Uterus (tissue), 4 donors: ENCODE measurements around the gene DOK7. TPM values are rescaled to one million over a fixed set of nuclear protein-coding genes. Genes with fewer than 3 reads are reported as not detected.

Experiments
- DNase-seq, 2 donors: peaks; one replicate each; pipeline ENCODE4 v3.0.0-alpha.2; 2019 to 2020
- H3K27ac ChIP-seq, 2 donors: fragments of 200-600 bp; sonication (generic); 1 replicate in 1 of 2; 2 replicates in 1 of 2; pipeline ENCODE4 v1.5.1; 2016 to 2018
- H3K27me3 ChIP-seq, 2 donors: fragments of 200-600 bp; sonication (generic); one replicate each; pipeline ENCODE4 v1.5.1; 2018 to 2019; ENCODE audit warnings: control low read depth in 1 of 2
- H3K36me3 ChIP-seq, 2 donors: fragments of 200-600 bp; sonication (generic); one replicate each; pipeline ENCODE4 v1.5.1; 2019; ENCODE audit warnings: control low read depth in 1 of 2
- H3K4me1 ChIP-seq, 2 donors: fragments of 200-600 bp; sonication (generic); one replicate each; pipeline ENCODE4 v1.5.1; 2018 to 2019; ENCODE audit warnings: control low read depth in 1 of 2
- H3K4me3 ChIP-seq, 2 donors: fragments of 200-600 bp; sonication (generic); 1 replicate in 1 of 2; 2 replicates in 1 of 2; pipeline ENCODE4 v1.5.1; 2018 to 2019; ENCODE audit warnings: mild to moderate bottlenecking in 1 of 2
- H3K9me3 ChIP-seq, 2 donors: fragments of 200-600 bp; sonication (generic); one replicate each; pipeline ENCODE4 v1.5.1; 2019; ENCODE audit warnings: control low read depth in 1 of 2
- POLR2A ChIP-seq, 2 donors: fragments of 450-650 bp; IDR thresholded peaks; one replicate each; pipeline ENCODE4 v1.6.1; 2016; ENCODE audit warnings: antibody characterized with exemption in 2 of 2, mild to moderate bottlenecking in 1 of 2, moderate library complexity in 1 of 2
- intact Hi-C: fragments of 100-400 bp; cut with DNase I; formaldehyde crosslinking; loops from one replicate; pipeline ENCODE4 v1.15.1; 2023; ENCODE audit warnings: low total_unique reads
- total RNA-seq, 4 donors: library from RNA; depleted of rRNA in 3 of 4; stranded (reverse); fragments of >200 nt in 3 of 4; gene quantifications; one replicate each; pipeline versions ENCODE4 v1.1.0 to v1.2.4, GENCODE V29; 2014 to 2023
- TF ChIP-seq, protein P1 (sequence below), 4 experiments: fragments of 200-600 bp in 2 of 4; fragments of 450-650 bp in 2 of 4; sonication (generic) in 2 of 4; IDR thresholded peaks; one replicate each; pipeline ENCODE4 v1.5.1; 2016 to 2019; ENCODE audit warnings: antibody characterized with exemption in 4 of 4, mild to moderate bottlenecking in 2 of 4, moderate library complexity in 1 of 4
- donor health status: DM: yes; HTN: yes; CAD: no.

Gene DOK7
- total RNA-seq, 4 donors from 2014 or later: 0.26 to 3.9 (median 0.85) TPM; not detected in 1

DNA sequence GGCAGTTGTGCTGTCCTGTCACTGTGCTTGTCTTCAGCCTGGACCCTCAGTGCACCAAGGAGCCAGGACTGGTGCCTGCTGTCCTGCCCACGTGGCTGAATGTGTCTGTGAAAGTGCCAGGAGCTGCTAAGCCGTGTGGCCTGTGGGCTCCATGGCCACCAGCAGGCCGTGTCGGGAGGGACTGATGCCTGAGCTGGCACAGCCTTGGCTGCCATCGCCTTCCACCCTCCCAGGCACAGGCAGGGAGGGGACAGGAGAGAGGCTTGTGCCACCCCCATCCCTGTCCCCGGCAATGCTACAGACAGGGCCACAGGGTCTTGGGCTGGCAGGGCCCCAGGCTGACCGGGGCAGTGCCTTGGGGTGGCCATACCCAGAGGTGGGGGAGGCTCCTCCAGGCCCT, 24.8 kb downstream of the DOK7 start:
- Histone ChIP-seq H3K4me3 (no peak overlapping the region), H3K27me3 (peaks cover 0 to 6% of the 10 kb centered on the region in 2 donors), H3K4me1 (no peaks in the 10 kb centered on the region), H3K27ac (no peak overlapping the region), H3K9me3 (no peaks in the 10 kb centered on the region), H3K36me3 (no peaks in the 10 kb centered on the region)
- DNase-seq: no peak
- TF ChIP-seq, protein P1, sequence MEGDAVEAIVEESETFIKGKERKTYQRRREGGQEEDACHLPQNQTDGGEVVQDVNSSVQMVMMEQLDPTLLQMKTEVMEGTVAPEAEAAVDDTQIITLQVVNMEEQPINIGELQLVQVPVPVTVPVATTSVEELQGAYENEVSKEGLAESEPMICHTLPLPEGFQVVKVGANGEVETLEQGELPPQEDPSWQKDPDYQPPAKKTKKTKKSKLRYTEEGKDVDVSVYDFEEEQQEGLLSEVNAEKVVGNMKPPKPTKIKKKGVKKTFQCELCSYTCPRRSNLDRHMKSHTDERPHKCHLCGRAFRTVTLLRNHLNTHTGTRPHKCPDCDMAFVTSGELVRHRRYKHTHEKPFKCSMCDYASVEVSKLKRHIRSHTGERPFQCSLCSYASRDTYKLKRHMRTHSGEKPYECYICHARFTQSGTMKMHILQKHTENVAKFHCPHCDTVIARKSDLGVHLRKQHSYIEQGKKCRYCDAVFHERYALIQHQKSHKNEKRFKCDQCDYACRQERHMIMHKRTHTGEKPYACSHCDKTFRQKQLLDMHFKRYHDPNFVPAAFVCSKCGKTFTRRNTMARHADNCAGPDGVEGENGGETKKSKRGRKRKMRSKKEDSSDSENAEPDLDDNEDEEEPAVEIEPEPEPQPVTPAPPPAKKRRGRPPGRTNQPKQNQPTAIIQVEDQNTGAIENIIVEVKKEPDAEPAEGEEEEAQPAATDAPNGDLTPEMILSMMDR (IDR thresholded peaks at IDR 0.05): no peak
- TF ChIP-seq POLR2A (IDR thresholded peaks at IDR 0.05): no peak
- intact Hi-C loops: no loop called here

DNA sequence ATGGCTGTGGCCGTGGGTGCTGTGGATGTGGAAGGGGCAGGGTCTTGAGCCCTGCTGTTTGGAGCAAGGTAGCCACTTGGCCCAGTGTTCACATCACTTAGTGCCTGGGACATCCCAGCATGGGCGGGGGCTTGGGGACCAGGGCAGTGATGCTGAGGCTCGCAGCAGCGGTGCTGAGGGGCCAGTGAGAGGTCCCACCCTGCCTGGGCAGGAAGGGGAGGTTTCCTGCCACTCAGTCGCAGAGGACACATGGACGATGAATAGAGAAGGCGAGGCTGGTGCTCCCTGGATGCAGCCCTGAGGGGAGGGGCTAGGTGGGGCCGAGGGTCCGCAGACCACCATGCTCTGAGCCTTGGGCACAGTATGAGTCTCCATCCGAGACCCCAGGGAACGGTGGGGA, 25.7 kb downstream of the DOK7 start:
- peaks cover 3 to 6% of the 10 kb centered on the region in 2 donors for H3K27me3 ChIP-seq
- intact Hi-C loops: no loop called here
- no peak for DNase-seq

DNA sequence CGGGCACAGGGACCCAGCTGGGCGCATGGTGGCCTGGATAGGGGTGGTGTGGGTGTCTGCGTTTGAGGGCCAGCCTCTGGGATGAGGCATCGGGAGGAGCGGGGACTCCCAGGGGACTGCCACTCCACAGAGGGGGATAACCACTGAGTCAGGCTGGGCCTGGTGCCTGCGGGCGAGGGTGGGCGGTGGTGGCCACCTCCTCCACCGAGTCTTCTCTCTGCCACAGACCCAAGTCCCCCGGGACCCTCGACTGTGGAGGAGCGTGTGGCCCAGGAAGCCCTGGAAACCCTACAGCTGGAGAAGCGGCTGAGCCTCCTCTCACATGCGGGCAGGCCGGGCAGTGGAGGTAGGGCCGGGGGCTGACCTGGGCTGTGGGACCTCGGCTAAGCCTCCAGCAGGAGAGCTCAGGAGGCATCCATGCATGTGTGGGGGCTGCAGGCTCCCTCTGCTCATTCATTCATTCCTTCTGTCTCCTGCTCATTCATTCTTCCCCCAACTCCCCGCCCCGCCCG, 26.4 kb downstream of the DOK7 start:
- TF ChIP-seq POLR2A (IDR thresholded peaks at IDR 0.05): no peak
- TF ChIP-seq, protein P1 (IDR thresholded peaks at IDR 0.05): no peak
- intact Hi-C loops: no loop called here
- Histone ChIP-seq H3K4me1 (no peaks in the 10 kb centered on the region), H3K4me3 (no peak overlapping the region), H3K27me3 (peaks cover 6 to 7% of the 10 kb centered on the region in 2 donors), H3K27ac (no peak overlapping the region), H3K9me3 (no peaks in the 10 kb centered on the region), H3K36me3 (no peaks in the 10 kb centered on the region)
- DNase-seq: no peak

More for the DNA sequence above, 25.7 kb downstream of the DOK7 start:
- no peak overlapping the region for H3K27ac ChIP-seq
- TF ChIP-seq, protein P1 (IDR thresholded peaks at IDR 0.05): no peak
- no peak for TF ChIP-seq POLR2A (IDR thresholded peaks at IDR 0.05)
- no peaks in the 10 kb centered on the region for H3K4me1 ChIP-seq
- H3K9me3 ChIP-seq: no peaks in the 10 kb centered on the region
- no peak overlapping the region for H3K4me3 ChIP-seq
- no peaks in the 10 kb centered on the region for H3K36me3 ChIP-seq

DNA sequence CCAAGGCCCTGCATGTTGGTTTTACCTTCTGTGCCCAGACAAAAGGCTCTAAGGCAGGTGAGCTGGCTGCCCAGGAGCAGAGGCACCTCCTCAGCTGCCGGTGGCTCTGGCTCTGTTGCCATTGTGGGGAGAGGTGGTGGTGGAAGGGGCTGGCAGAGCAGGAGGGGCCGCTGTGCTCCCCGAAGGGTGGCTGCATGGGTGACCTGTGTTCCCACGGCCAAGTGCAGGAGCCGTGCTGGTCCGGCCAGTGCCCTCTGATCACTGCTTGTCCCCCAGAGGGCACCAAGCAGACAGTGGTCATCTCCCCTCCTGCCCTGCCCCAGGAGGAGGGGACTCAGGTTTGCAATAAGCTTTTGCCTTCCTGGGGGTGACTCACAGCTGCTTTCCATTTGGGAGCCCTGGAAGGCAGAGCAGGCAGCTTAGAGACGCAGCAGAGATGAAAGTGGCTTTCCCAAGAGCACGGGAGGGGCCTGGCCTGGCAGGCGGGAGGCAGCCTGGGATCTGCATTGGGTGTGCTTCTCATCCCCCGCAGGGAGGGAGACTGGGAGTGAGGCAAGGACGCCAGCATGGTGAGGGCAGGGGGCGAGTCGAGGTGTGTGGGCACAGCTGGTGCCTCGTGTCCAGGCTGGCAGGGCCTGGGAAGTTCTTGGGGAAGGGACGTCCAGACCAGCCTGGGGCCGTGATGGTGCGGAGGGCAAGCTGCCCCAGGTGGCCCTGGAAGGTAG, 28.7 kb downstream of the DOK7 start:
- no peaks in the 10 kb centered on the region for H3K4me1 ChIP-seq
- no peaks in the 10 kb centered on the region for H3K36me3 ChIP-seq
- no peak overlapping the region for H3K4me3 ChIP-seq
- H3K27ac ChIP-seq: no peak overlapping the region
- no peak for TF ChIP-seq POLR2A (IDR thresholded peaks at IDR 0.05)
- TF ChIP-seq, protein P1 (IDR thresholded peaks at IDR 0.05): no peak
- H3K27me3 ChIP-seq: peaks cover 6 to 7% of the 10 kb centered on the region in 2 donors
- DNase-seq: no peak
- intact Hi-C loops: no loop called here
- H3K9me3 ChIP-seq: no peaks in the 10 kb centered on the region
